Measurements from ENCODE around the gene TUFT1. TPM values are rescaled to one million over a fixed set of nuclear protein-coding genes. Genes with fewer than 3 reads are reported as not detected.

The TUFT1 gene
- total RNA-seq, 1 experiment from 2014 or later = 12.3 TPM

DNA sequence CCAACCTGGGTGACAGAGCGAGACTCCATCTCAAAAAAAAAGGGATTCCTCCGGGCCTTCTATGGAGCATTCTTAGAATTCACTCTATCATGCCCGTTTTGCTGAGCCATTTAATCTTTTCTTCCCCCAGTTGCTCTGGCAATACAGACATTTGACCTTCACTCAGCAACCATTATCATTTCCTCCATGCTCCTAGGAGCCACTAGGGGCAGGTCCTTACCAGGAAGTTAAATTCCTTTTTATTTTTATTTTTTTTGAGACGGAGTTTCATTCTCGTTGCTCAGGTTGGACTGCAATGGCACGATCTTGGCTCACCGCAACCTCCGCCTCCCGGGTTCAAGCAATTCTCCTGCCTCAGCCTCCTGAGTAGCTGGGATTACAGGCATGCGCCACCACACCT is 38.6 kb upstream of the TUFT1 start:
- ATAC-seq = peak; percentile 60
- RAD21 ChIA-PET (ENCODE audit: low non-redundant PET in 1 of 2, low total read pairs in 2 of 2, uncharacterized antibody in 2 of 2, unreplicated experiment in 2 of 2) = no interaction called here

More for the DNA sequence above, 38.6 kb upstream of the TUFT1 start:
- intact Hi-C loops (cut with micrococcal nuclease) = no loop called here
- Histone ChIP-seq H3K79me2 (ENCODE audit: insufficient read depth, low read length) (no peaks in the 10 kb centered on the region), H3K27ac (ENCODE audit: low read depth, low read length) (no peak overlapping the region), H4K20me1 (ENCODE audit: insufficient read depth) (no peaks in the 10 kb centered on the region), H3K4me2 (ENCODE audit: low read length) (no peak overlapping the region), H3K9ac (ENCODE audit: low read length) (no peak overlapping the region), H3K9me2 (ENCODE audit: insufficient read depth) (no peaks in the 10 kb centered on the region), H3K36me3 (ENCODE audit: control insufficient read depth in 1 of 2, insufficient read depth in 2 of 2, low read length in 2 of 2) (no peaks in the 10 kb centered on the region), H3K4me1 (ENCODE audit: control insufficient read depth in 1 of 2, insufficient read depth in 2 of 2, low read length in 2 of 2) (peaks cover 7 to 28% of the 10 kb centered on the region in 2 experiments), H3K27me3 (ENCODE audit: insufficient read depth, low read length) (no peaks in the 10 kb centered on the region), H3K9me3 (ENCODE audit: control insufficient read depth in 1 of 2, insufficient read depth in 1 of 2, low read depth in 1 of 2, low read length in 2 of 2) (no peaks in the 10 kb centered on the region), H2AFZ (ENCODE audit: low read depth, low read length, poor library complexity, severe bottlenecking) (no peak overlapping the region), H3K4me3 (replicated peaks in 1 of 2; ENCODE audit: low read depth in 1 of 2, low read length in 2 of 2) (no peak overlapping the region)
- no TSS peak for BruUV-seq (replicated peaks)
- no peak for DNase-seq (ENCODE audit: low read depth, low spot score)
- ChIA-PET POLR2A (interaction anchor here (1.6 kb wide), 1 partner anchor 10 kb away, joined by 6 read pairs; the partner anchor contains the start of gene CGN), CTCF (no interaction called here)
- TF ChIP-seq RAD21 (IDR thresholded peaks at IDR 0.05; ENCODE audit: low read depth) = 0 out of 2 replicates have a peak, but pooled peaks have one; percentile 13
- TF ChIP-seq ATF3 (IDR thresholded peaks at IDR 0.05) = no peak
- TF ChIP-seq CEBPB (IDR thresholded peaks at IDR 0.05; ENCODE audit: low read depth) = no peak
- peak in 2 of 3 experiments; percentile 34 to 35; a peak in 2 of 6 replicates for TF ChIP-seq CTCF (IDR thresholded peaks at IDR 0.05 in 2 of 3, conservative IDR thresholded peaks at IDR 0.05 in 1 of 3; ENCODE audit: borderline replicate concordance in 1 of 3, insufficient read depth in 1 of 3, low read depth in 2 of 3, low read length in 2 of 3)
